ENCODE results near the gene PPP2R3A.

PPP2R3A gene

GRCh38 chr3:135975053-135975452, 9.5 kb downstream of the PPP2R3A start:
- no peak for DNase-seq

GRCh38 chr3:135975536-135975935, 10.0 kb downstream of the PPP2R3A start:
- DNase-seq: no peak

GRCh38 chr3:135980343-135980742, 14.8 kb downstream of the PPP2R3A start:
- no peak for DNase-seq

- no peak for DNase-seq
These were observed 16.3 kb downstream of the PPP2R3A start for GRCh38 chr3:135981701-135982403.

- no peak for DNase-seq
These were observed 16.9 kb downstream of the PPP2R3A start for GRCh38 chr3:135982404-135982761.

- DNase-seq: no peak
These were observed 17.5 kb downstream of the PPP2R3A start for GRCh38 chr3:135982922-135983581.

GRCh38 chr3:135987661-135988060, 22.1 kb downstream of the PPP2R3A start:
- DNase-seq: no peak

GRCh38 chr3:135989242-135989641, 23.7 kb downstream of the PPP2R3A start:
- no peak for DNase-seq

- DNase-seq: no peak
These were observed 25.4 kb downstream of the PPP2R3A start for GRCh38 chr3:135990903-135991302.

GRCh38 chr3:135991621-135992020, 26.1 kb downstream of the PPP2R3A start:
- DNase-seq: no peak

- DNase-seq: no peak
These were observed 26.5 kb downstream of the PPP2R3A start for GRCh38 chr3:135992072-135992471.

GRCh38 chr3:135994708-135995337, 29.3 kb downstream of the PPP2R3A start:
- DNase-seq: no peak

- DNase-seq: no peak
These were observed 30.2 kb downstream of the PPP2R3A start for GRCh38 chr3:135995766-135996165.

GRCh38 chr3:135997554-135998320, 32.2 kb downstream of the PPP2R3A start:
- no peak for DNase-seq

GRCh38 chr3:136008221-136008620, 42.7 kb downstream of the PPP2R3A start:
- no peak for DNase-seq

GRCh38 chr3:136008732-136009470, 43.4 kb downstream of the PPP2R3A start:
- DNase-seq: no peak

GRCh38 chr3:136018876-136019275, 53.3 kb downstream of the PPP2R3A start:
- no peak for DNase-seq

- DNase-seq: no peak
These were observed 56.3 kb downstream of the PPP2R3A start for GRCh38 chr3:136021803-136022202.

GRCh38 chr3:136022529-136023263, 57.2 kb downstream of the PPP2R3A start:
- no peak for DNase-seq

GRCh38 chr3:136023264-136023978, 57.9 kb downstream of the PPP2R3A start:
- DNase-seq: no peak

GRCh38 chr3:136036306-136036705, 70.8 kb downstream of the PPP2R3A start:
- no peak for DNase-seq
